Measurements from ENCODE around the gene NTNG1.

- TF ChIP-seq POLR2A (IDR thresholded peaks at IDR 0.05; ENCODE audit: low read length) (no peak), GATA1 (IDR thresholded peaks at IDR 0.05; ENCODE audit: low read depth, low read length) (no peak)
Measured at GRCh38 chr1:107483949-107484348, 343.1 kb downstream of the NTNG1 start.

All from erythroblast (primary cell).